OCI-LY3 (cell line): ENCODE measurements around the gene FURIN.

ENCODE experiments used
- H2AFZ ChIP-seq: fragments of 200-600, 300-600 bp; shearing (Covaris generic); 2 replicates; pipeline ENCODE4 v1.6.0; 2014; ENCODE audit warnings: antibody characterized with exemption, low read depth, low read length
- H3K27ac ChIP-seq: fragments of 200-600, 300-600 bp; sonication (generic); 2 replicates; pipeline ENCODE4 v1.5.1; 2014; ENCODE audit warnings: mild to moderate bottlenecking, low read length, moderate library complexity, mixed read lengths
- H3K27me3 ChIP-seq: fragments of 200-600, 300-600 bp; sonication (generic); 2 replicates; pipeline ENCODE4 v1.6.1; 2014; ENCODE audit warnings: low read depth, low read length, mixed read lengths
- H3K36me3 ChIP-seq: fragments of 200-600, 300-600 bp; sonication (generic); replicated peaks from 2 replicates; pipeline ENCODE3; 2014; ENCODE audit warnings: low read depth, low read length, mixed read lengths
- H3K4me1 ChIP-seq: fragments of 300-600, 200-600 bp; sonication (generic); 2 replicates; pipeline ENCODE4 v1.6.1; 2014; ENCODE audit warnings: low read length, mixed read lengths
- H3K4me2 ChIP-seq: fragments of 200-600, 300-600 bp; sonication (generic); 2 replicates; pipeline ENCODE4 v1.6.1; 2014; ENCODE audit warnings: low read length, mixed read lengths
- H3K4me3 ChIP-seq: fragments of 300-600, 200-600 bp; sonication (generic); 2 replicates; pipeline ENCODE4 v1.5.1; 2014; ENCODE audit warnings: antibody characterized with exemption, mild to moderate bottlenecking, low read length, moderate library complexity
- H3K79me2 ChIP-seq: fragments of 300-600, 200-600 bp; shearing (Covaris generic); 2 replicates; pipeline ENCODE4 v1.6.1; 2014; ENCODE audit warnings: mild to moderate bottlenecking, low read length, mixed read lengths
- H3K9ac ChIP-seq: fragments of 300-600, 200-600 bp; shearing (Covaris generic); 2 replicates; pipeline ENCODE4 v1.6.0; 2014; ENCODE audit warnings: mild to moderate bottlenecking, low read length, moderate library complexity
- H3K9me3 ChIP-seq: fragments of 200-600, 300-600 bp; shearing (Covaris generic); 2 replicates; pipeline ENCODE4 v1.6.1; 2014; ENCODE audit warnings: low read length, mixed read lengths; ENCODE audit not compliant: insufficient read depth
- H4K20me1 ChIP-seq: fragments of 200-600, 300-600 bp; sonication (generic); 2 replicates; pipeline ENCODE4 v1.6.1; 2016; ENCODE audit warnings: low read length, mixed read lengths; ENCODE audit not compliant: insufficient read depth
- EZH2phosphoT487 ChIP-seq: fragments of 200-600 bp; shearing (Covaris generic); IDR thresholded peaks from 2 replicates; pipeline ENCODE4 v1.6.1; 2018; ENCODE audit warnings: antibody characterized with exemption, mixed run types, low read depth
- TF ChIP-seq, protein P1 (sequence below): fragments of 200-600, 300-600 bp; sonication (generic); IDR thresholded peaks from 2 replicates; pipeline ENCODE4 v1.5.1; 2014; ENCODE audit warnings: antibody characterized with exemption, low read length, low read depth

Gene FURIN

DNA sequence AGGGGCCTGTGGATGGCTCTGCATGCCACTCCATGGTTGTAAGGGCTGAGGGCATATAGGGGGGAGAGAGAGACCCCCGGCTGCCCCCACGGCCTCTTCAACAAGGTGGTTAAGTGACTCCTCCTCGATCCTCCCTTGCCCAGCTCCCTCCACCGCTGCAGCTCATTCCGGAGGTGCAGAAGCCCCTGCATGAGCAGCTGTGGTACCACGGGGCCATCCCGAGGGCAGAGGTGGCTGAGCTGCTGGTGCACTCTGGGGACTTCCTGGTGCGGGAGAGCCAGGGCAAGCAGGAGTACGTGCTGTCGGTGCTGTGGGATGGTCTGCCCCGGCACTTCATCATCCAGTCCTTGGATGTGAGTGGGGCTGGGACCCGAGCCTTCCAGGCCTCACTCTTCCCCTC, 22.5 kb downstream of the FURIN start:
- Histone ChIP-seq H3K27ac (no peak overlapping the region), H3K9ac (no peak overlapping the region), H4K20me1 (no peaks in the 10 kb centered on the region), H3K4me3 (no peak overlapping the region), H3K4me1 (peaks cover 11% of the 10 kb centered on the region), H3K4me2 (no peak overlapping the region), H3K27me3 (no peaks in the 10 kb centered on the region), H2AFZ (no peak overlapping the region), H3K9me3 (no peaks in the 10 kb centered on the region), H3K36me3 (peaks cover 5% of the 10 kb centered on the region), H3K79me2 (peaks cover 10% of the 10 kb centered on the region)
- TF ChIP-seq, protein P1, sequence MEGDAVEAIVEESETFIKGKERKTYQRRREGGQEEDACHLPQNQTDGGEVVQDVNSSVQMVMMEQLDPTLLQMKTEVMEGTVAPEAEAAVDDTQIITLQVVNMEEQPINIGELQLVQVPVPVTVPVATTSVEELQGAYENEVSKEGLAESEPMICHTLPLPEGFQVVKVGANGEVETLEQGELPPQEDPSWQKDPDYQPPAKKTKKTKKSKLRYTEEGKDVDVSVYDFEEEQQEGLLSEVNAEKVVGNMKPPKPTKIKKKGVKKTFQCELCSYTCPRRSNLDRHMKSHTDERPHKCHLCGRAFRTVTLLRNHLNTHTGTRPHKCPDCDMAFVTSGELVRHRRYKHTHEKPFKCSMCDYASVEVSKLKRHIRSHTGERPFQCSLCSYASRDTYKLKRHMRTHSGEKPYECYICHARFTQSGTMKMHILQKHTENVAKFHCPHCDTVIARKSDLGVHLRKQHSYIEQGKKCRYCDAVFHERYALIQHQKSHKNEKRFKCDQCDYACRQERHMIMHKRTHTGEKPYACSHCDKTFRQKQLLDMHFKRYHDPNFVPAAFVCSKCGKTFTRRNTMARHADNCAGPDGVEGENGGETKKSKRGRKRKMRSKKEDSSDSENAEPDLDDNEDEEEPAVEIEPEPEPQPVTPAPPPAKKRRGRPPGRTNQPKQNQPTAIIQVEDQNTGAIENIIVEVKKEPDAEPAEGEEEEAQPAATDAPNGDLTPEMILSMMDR = no peak
- TF ChIP-seq EZH2phosphoT487 = no peak

DNA sequence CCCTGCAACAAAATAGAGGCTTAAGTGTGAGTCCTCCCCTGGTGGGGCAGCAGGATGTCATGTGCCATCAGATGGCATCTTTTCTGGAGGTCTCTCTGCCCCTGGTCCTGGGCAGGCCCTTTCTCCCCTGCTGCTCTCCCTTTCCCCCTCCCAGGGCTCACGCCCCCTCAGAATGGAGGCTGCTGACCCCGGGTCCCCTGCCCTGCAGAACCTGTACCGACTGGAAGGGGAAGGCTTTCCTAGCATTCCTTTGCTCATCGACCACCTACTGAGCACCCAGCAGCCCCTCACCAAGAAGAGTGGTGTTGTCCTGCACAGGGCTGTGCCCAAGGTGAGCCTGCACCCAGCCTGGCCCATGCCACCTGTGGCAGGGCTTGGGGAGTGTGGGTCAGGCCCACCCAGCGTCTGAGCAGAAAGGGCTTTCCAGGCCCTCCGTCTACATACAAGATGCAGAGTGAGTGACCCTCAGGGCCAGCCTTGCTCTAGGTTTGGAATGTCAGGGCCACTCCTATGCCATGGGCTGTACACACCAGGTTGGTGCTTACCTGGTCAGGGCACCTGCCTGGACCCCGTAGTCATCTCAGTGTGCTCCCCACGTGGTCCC, 23.1 kb downstream of the FURIN start:
- peaks cover 5% of the 10 kb centered on the region for H3K36me3 ChIP-seq
- no peaks in the 10 kb centered on the region for H4K20me1 ChIP-seq

DNA sequence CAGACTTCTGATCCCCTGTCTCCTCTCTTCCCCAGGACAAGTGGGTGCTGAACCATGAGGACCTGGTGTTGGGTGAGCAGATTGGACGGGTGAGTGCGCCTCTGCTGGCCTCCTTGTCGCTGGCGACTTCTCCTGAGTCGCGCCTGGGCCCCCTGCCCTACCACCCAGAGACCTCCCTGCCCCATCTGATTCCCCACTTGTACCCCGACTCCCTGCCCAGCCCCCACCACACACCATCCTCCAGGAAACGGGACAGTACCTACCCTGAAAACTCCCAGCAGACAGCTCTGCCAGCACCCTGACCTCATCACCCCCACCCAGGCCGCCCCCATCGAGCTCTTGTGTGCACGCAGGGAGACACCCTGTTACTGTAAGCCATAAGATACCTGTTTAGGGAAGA, 23.6 kb downstream of the FURIN start:
- Histone ChIP-seq H3K27me3 (no peaks in the 10 kb centered on the region), H3K4me1 (peaks cover 17% of the 10 kb centered on the region), H3K36me3 (peaks cover 5% of the 10 kb centered on the region), H2AFZ (no peak overlapping the region), H3K4me3 (no peak overlapping the region), H3K9me3 (no peaks in the 10 kb centered on the region), H4K20me1 (no peaks in the 10 kb centered on the region), H3K9ac (no peak overlapping the region), H3K27ac (no peak overlapping the region), H3K4me2 (no peak overlapping the region), H3K79me2 (peaks cover 10% of the 10 kb centered on the region)
- TF ChIP-seq, protein P1 = no peak
- no peak for TF ChIP-seq EZH2phosphoT487

More for the DNA sequence above, 23.1 kb downstream of the FURIN start:
- Histone ChIP-seq H3K27ac (no peak overlapping the region), H3K4me2 (no peak overlapping the region), H3K9me3 (no peaks in the 10 kb centered on the region), H3K4me1 (peaks cover 11% of the 10 kb centered on the region), H2AFZ (no peak overlapping the region), H3K79me2 (peaks cover 10% of the 10 kb centered on the region), H3K4me3 (no peak overlapping the region), H3K27me3 (no peaks in the 10 kb centered on the region), H3K9ac (no peak overlapping the region)
- TF ChIP-seq, protein P1 = no peak
- TF ChIP-seq EZH2phosphoT487 = no peak

DNA sequence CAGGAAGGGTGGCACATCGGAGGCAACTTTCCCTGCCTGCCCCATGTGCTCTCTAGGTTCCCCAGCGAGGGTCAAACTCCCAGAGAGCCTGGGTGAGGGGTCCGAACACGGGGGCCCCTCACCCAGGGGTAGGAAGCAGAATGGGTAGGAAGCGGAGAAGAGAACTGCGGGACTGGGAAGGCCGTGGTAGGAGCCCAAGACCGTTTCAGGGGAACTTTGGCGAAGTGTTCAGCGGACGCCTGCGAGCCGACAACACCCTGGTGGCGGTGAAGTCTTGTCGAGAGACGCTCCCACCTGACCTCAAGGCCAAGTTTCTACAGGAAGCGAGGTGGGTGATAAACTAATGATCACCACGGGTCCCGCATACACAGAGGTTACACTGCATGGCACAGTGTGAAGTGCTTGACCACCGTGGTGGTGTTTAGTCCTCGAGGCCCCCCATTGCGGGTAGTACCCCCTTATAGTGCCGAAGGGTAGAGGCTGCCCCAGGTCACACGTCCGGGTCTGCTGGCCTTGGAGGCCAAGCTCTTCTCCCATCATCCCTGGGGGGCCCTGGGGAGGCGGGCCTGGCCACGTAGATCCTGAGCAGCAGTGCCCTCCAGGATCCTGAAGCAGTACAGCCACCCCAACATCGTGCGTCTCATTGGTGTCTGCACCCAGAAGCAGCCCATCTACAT, 24.2 kb downstream of the FURIN start:
- peaks cover 21% of the 10 kb centered on the region for H3K4me1 ChIP-seq
- H3K9me3 ChIP-seq = no peaks in the 10 kb centered on the region
- H3K27me3 ChIP-seq = no peaks in the 10 kb centered on the region
- H3K27ac ChIP-seq = no peak overlapping the region
- H4K20me1 ChIP-seq = no peaks in the 10 kb centered on the region
- H3K79me2 ChIP-seq = peaks cover 10% of the 10 kb centered on the region
- peak overlapping the region; percentile 98 for H2AFZ ChIP-seq
- no peak for TF ChIP-seq EZH2phosphoT487
- TF ChIP-seq, protein P1 = no peak
- H3K4me2 ChIP-seq = peak overlapping the region; percentile 98
- H3K36me3 ChIP-seq = peaks cover 5% of the 10 kb centered on the region
- peak overlapping the region; percentile 99 for H3K4me3 ChIP-seq
- H3K9ac ChIP-seq = no peak overlapping the region
